Measurements from ENCODE around the gene TNXB.
"Not testable (repeated sequence)": the region's sequence is repeated elsewhere in the genome, so short reads cannot be mapped to it uniquely, and the experiment has no call there.

- not testable (repeated sequence) for TF ChIP-seq CTCF (IDR thresholded peaks at IDR 0.05; ENCODE audit: poor library complexity, severe bottlenecking); POLR2AphosphoS5 (IDR thresholded peaks at IDR 0.05); EZH2 (IDR thresholded peaks at IDR 0.05; ENCODE audit: borderline replicate concordance, insufficient read depth, low read length, poor library complexity, severe bottlenecking); TAF1 (IDR thresholded peaks at IDR 0.05; ENCODE audit: low read depth); REST (IDR thresholded peaks at IDR 0.05; ENCODE audit: borderline replicate concordance)
Measured at GRCh38 chr6:32005538-32005880, 103.6 kb downstream of the TNXB start.

Data from neural cell (in vitro differentiated cells).